Stimulated activated naive CD8-positive, alpha-beta T cell treated with anti-CD3 and anti-CD28 coated beads, Interleukin-15, amount 100 ng/mL, for 72 hours (primary cell): Measurements from ENCODE around the gene S100A1.
"Not testable (repeated sequence)": the region's sequence is repeated elsewhere in the genome, so short reads cannot be mapped to it uniquely, and the experiment has no call there.

ENCODE experiments used
- ATAC-seq: fragments of 150-1000 bp; cut with Tn5 transposase; 2 replicates; pipeline ENCODE4 v1.10.0; 2021; ENCODE audit warnings: mild to moderate bottlenecking, moderate library complexity
- DNase-seq, 2 donors: peaks; one replicate each; pipeline ENCODE4 v3.0.0; 2021 to 2022
- H3K27ac Mint-ChIP-seq, 2 donors: one replicate each; pipeline ENCODE4 v1.8.0; 2022; ENCODE audit warnings: mild to moderate bottlenecking in 2 of 2, mixed read lengths in 2 of 2, moderate library complexity in 2 of 2
- H3K27me3 Mint-ChIP-seq: one replicate; pipeline ENCODE4 v1.8.0; 2022; ENCODE audit warnings: mixed read lengths
- H3K4me1 Mint-ChIP-seq: one replicate; pipeline ENCODE4 v1.8.0; 2022; ENCODE audit warnings: mild to moderate bottlenecking, mixed read lengths
- H3K4me3 Mint-ChIP-seq, 2 donors: one replicate each; pipeline ENCODE4 v1.8.0; 2022; ENCODE audit warnings: mild to moderate bottlenecking in 2 of 2, mixed read lengths in 2 of 2, moderate library complexity in 1 of 2
- H3K9me3 Mint-ChIP-seq, 2 donors: one replicate each; pipeline ENCODE4 v1.8.0; 2022; ENCODE audit warnings: mixed read lengths in 2 of 2

Gene S100A1

DNA sequence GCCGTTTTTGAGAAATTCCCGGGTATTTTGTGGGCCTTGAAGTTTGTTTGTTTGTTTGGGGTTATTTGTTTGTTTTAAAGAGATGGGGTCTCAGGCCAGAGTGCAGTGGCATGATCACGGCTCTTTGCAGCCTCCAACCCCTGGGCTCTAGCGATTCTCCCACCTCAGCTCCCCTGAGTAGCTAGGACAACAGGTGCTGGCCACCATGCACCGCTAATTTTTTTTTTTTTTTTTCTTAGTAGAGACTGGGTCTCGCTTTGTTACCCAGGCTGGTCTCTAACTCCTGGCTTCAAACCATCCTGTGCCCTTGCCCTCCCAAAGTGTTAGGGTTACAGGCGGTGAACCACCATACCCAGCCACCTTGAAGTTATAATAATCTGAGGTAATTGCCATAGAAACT lies 7.6 kb downstream of the S100A1 start:
- no peak for DNase-seq
- Mint-ChIP-seq H3K27me3 (no peaks in the 10 kb centered on the region), H3K4me3 (peak overlapping the region; percentile 90 to 91), H3K27ac (peak overlapping the region; percentile 19 to 84), H3K4me1 (peaks cover 51% of the 10 kb centered on the region), H3K9me3 (no peaks in the 10 kb centered on the region)
- ATAC-seq = no peak

DNA sequence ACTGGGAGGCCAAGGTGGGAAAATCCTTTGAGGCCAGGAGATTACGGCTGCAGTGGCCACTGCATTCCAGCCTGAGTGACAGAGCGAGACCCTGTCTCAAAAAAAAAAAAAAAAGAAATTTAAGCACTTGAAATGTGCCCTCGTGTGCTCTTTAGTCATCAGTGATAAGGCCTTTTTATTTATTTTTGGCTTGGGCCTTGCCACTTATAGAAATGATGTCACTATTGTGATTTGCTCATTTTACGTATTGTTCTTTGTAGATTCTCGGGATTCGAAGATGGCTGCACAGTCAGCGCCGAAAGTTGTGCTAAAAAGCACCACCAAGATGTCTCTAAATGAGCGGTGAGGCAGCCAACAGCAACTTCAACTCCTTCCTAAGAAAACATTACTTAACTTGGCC lies 8.1 kb downstream of the S100A1 start:
- Mint-ChIP-seq H3K4me3 (peak overlapping the region; percentile 90 to 91), H3K27ac (no peak overlapping the region), H3K4me1 (peaks cover 51% of the 10 kb centered on the region), H3K9me3 (no peaks in the 10 kb centered on the region), H3K27me3 (no peaks in the 10 kb centered on the region)
- no peak for DNase-seq
- ATAC-seq = no peak

DNA sequence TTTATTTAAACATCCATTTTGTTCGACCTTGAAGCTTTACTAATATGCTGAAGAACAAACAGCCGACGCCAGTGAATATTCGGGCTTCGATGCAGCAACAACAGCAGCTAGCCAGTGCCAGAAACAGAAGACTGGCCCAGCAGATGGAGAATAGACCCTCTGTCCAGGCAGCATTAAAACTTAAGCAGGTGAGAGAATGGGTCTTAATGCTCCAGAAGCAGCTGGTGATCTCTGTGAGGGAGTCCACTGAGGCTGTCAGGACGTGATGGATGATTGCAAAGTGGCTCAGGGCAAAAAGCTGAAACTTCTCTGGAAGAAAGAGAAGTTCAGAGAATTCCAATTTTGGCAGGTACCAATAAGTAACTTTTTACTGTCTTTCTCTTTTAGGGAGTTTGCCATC lies 10.0 kb downstream of the S100A1 start:
- Mint-ChIP-seq H3K27me3 (no peaks in the 10 kb centered on the region), H3K9me3 (no peaks in the 10 kb centered on the region), H3K4me1 (peaks cover 46% of the 10 kb centered on the region), H3K27ac (peak overlapping the region; percentile 50 to 93), H3K4me3 (no peak overlapping the region)
- ATAC-seq (no peak), DNase-seq (no peak)

- ATAC-seq = no peak
- H3K4me3 Mint-ChIP-seq = no peak overlapping the region
- DNase-seq = no peak
- H3K27me3 Mint-ChIP-seq = no peaks in the 10 kb centered on the region
- H3K9me3 Mint-ChIP-seq = no peaks in the 10 kb centered on the region
- H3K27ac Mint-ChIP-seq = no peak overlapping the region
- peaks cover 51% of the 10 kb centered on the region for H3K4me1 Mint-ChIP-seq
Observed at GRCh38 chr1:153639280-153639679, 11.0 kb downstream of the S100A1 start.

- not testable (repeated sequence) for H3K27me3 Mint-ChIP-seq, DNase-seq, ATAC-seq, H3K9me3 Mint-ChIP-seq, H3K4me3 Mint-ChIP-seq
- H3K4me1 Mint-ChIP-seq = peaks cover 59% of the 10 kb centered on the region
- peak overlapping the region in 1 of 2 donors; percentile 5 for H3K27ac Mint-ChIP-seq
Observed at GRCh38 chr1:153640213-153640612, 12.0 kb downstream of the S100A1 start.

DNA sequence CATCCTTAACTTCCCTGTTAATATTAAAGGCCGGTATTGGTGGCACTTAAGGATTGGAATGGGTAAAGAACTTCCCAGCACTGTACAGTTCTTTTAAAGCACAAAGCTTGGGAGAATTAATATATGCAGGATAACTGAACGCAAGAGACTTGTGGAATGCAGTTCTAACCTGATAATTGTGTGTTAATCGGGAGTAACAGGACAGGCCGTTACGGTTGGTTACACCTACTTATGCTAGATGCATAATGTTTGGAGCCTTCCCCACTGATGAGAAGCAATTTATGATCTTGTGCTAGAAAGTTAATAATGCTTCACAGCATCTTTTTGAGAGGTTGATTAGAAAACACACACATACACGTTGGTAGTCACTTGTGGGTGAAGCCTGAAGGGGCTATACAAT lies 12.6 kb downstream of the S100A1 start:
- Mint-ChIP-seq H3K4me3 (no peak overlapping the region), H3K4me1 (peaks cover 60% of the 10 kb centered on the region)

GRCh38 chr1:153642161-153642560 lies 13.9 kb downstream of the S100A1 start:
- DNase-seq (no peak), ATAC-seq (no peak)
- Mint-ChIP-seq H3K27ac (peak overlapping the region in 1 of 2 donors; percentile 71), H3K27me3 (no peaks in the 10 kb centered on the region), H3K4me3 (no peak overlapping the region), H3K9me3 (no peaks in the 10 kb centered on the region), H3K4me1 (peaks cover 61% of the 10 kb centered on the region)

More for the DNA sequence above, 12.6 kb downstream of the S100A1 start:
- ATAC-seq = no peak
- Mint-ChIP-seq H3K27me3 (no peaks in the 10 kb centered on the region), H3K9me3 (no peaks in the 10 kb centered on the region), H3K27ac (peak overlapping the region in 1 of 2 donors; percentile 15)
- DNase-seq = no peak

- Mint-ChIP-seq H3K9me3 (no peaks in the 10 kb centered on the region), H3K4me3 (no peak overlapping the region), H3K27ac (peak overlapping the region in 1 of 2 donors; percentile 74), H3K4me1 (peaks cover 61% of the 10 kb centered on the region), H3K27me3 (no peaks in the 10 kb centered on the region)
- DNase-seq = no peak
- no peak for ATAC-seq
Observed at GRCh38 chr1:153643100-153643499, 14.9 kb downstream of the S100A1 start.

DNA sequence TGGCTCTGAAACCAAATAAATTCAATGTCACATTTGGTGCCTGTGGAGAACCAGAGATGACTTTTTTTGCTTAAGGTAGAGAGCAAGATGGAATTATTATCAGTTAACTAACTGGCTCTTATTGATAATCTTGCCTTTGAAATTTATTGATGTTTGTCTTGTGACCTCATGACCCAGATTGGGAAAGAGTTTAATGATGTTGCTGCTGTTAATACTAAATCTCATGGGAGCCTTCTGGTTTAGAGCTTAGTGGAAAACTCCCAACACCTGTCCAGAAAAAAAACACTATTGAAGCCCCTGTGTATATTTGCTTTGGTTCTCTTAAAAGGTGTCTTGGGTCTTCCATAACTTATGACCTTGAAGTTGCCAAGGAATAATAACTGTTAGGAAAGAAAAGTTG lies 15.6 kb downstream of the S100A1 start:
- Mint-ChIP-seq H3K4me1 (peaks cover 67% of the 10 kb centered on the region), H3K4me3 (no peak overlapping the region), H3K9me3 (no peaks in the 10 kb centered on the region), H3K27me3 (no peaks in the 10 kb centered on the region), H3K27ac (peak overlapping the region in 1 of 2 donors; percentile 16)
- ATAC-seq = no peak
- no peak for DNase-seq

DNA sequence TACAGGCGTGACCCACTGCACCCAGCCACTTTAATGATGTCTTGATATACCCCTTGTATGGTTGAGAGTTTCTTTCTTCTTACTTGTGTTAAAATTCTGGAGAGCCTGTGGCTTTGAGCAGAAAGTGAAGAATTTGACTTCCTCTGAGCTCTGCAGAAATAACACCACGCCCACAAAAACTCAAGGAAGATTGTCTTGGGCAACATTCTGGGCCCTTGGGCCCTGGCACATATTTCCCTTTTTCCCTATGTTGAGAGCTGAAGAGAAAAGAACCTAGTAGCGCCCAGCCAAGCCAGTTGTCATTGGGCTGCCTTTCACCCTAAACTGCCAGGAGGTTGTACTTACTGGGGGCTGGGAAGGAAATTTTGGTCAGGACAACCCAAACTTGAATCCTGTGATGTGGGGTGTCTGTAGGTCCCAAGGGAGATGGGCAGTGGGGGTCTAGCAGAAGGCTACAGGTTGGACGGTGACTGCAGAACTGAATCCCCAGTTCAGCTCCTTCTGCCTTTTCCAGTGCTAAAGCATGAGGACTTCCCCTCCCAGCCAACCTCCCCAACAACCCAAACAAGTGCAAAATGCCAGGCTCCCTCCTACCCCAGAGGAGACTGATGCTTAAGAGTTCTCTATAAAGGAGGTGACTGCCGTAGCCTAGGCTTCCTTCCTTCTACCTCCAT lies 18.6 kb downstream of the S100A1 start:
- no peak for DNase-seq
- Mint-ChIP-seq H3K27me3 (no peaks in the 10 kb centered on the region), H3K27ac (peak overlapping the region in 1 of 2 donors; percentile 93), H3K4me3 (no peak overlapping the region), H3K4me1 (peaks cover 75% of the 10 kb centered on the region), H3K9me3 (no peaks in the 10 kb centered on the region)
- ATAC-seq = no peak

DNA sequence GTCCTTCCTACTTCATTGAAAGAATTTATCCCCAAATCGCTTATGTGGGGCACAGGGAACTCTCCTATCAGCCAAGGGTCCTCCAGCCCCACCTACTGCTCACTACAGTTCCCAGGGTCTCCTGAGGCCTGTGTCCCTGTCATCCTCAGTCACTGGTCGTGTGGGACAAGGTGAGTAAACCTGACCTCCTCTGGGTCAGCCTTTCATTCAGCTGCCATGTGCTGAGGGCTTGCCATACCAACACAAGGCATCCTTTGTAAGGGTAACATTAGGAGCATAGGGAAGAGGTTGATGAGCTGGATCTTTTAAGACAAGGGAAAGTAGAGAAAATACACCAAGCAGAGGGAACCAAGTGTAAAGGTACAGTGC lies 19.1 kb downstream of the S100A1 start:
- H3K4me3 Mint-ChIP-seq = no peak overlapping the region
- no peaks in the 10 kb centered on the region for H3K9me3 Mint-ChIP-seq
- no peaks in the 10 kb centered on the region for H3K27me3 Mint-ChIP-seq
- ATAC-seq (no peak), DNase-seq (no peak)
- peaks cover 70% of the 10 kb centered on the region for H3K4me1 Mint-ChIP-seq
- H3K27ac Mint-ChIP-seq = peak overlapping the region in 1 of 2 donors; percentile 93

DNA sequence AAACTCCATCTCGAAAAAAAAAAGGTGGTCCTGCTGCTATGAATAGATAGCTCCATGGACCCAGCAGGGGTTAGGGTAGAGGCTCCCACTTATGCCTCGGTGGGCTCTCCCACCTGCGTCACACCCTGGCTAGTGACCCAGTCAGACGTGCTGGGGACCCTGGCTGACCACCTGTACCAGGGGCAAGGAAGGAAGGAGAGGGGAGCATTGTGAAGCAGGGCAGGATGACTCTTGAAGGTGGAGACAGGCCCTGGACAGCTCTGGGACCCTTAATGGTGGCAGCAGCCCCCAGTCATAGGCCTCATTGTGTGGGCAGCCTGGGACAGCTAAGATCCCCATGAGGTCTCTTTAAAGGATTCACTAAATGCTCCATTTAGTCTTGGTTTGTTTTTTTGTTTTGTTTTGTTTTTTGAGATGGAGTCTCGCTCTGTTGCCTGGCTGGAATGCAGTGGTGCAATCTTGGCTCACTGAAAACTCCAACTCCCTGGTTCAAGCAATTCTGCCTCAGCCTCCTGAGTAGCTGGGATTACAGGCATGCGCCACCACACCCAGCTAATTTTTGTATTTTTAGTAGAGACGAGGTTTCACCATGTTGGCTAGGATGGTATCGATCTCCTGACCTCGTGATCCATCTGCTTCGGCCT lies 19.9 kb downstream of the S100A1 start:
- H3K9me3 Mint-ChIP-seq = no peaks in the 10 kb centered on the region
- peaks cover 71% of the 10 kb centered on the region for H3K4me1 Mint-ChIP-seq
- peak; percentile 24 for ATAC-seq
- H3K4me3 Mint-ChIP-seq = no peak overlapping the region
- DNase-seq = no peak
- no peaks in the 10 kb centered on the region for H3K27me3 Mint-ChIP-seq
- peak overlapping the region in 1 of 2 donors; percentile 71 for H3K27ac Mint-ChIP-seq

DNA sequence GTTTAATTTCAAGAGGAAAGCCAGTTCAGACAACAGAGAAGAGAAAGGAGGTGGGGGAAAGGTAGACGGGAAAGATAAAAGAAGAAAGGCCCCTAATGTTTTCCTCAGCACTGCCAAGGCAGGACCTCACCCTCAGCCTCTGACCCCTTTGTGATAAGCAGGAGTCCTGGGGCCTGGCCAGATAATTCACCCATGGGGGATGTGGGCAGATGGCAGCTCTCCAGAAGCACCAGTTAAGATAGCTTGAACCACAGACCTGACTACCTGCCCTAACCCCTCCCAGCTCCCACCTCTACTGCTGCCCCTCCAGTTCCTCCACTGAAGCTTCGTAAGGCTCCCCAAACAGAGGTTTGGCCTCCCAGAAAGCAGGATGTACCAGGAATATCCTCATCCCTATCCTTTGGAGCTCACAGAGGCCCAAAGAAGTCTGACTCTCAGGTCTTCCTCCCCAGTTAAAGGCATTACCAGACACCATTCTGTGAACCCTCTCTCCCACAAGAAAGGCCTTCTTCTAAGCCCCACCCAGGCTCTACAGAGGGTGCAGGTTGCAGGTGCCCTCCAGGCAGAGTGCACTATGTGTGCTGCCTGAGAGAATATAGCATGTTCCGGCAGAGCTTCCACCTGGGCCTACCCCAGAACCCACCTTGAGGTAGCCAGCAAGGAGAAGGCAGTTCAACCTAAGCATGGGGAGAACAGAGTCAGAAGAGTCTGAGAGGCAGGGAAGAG lies 21.1 kb downstream of the S100A1 start:
- no peaks in the 10 kb centered on the region for H3K9me3 Mint-ChIP-seq
- H3K27me3 Mint-ChIP-seq = no peaks in the 10 kb centered on the region
- H3K4me1 Mint-ChIP-seq = peaks cover 59% of the 10 kb centered on the region
- H3K4me3 Mint-ChIP-seq = no peak overlapping the region
- ATAC-seq (peak; percentile 63), DNase-seq (no peak)
- H3K27ac Mint-ChIP-seq = peak overlapping the region; percentile 83 to 93

- ATAC-seq (peak; percentile 48), DNase-seq (no peak)
- H3K4me1 Mint-ChIP-seq = peaks cover 53% of the 10 kb centered on the region
- peak overlapping the region; percentile 17 to 93 for H3K27ac Mint-ChIP-seq
- no peaks in the 10 kb centered on the region for H3K9me3 Mint-ChIP-seq
- H3K4me3 Mint-ChIP-seq = no peak overlapping the region
- no peaks in the 10 kb centered on the region for H3K27me3 Mint-ChIP-seq
Observed at GRCh38 chr1:153649863-153650235, 21.6 kb downstream of the S100A1 start.

DNA sequence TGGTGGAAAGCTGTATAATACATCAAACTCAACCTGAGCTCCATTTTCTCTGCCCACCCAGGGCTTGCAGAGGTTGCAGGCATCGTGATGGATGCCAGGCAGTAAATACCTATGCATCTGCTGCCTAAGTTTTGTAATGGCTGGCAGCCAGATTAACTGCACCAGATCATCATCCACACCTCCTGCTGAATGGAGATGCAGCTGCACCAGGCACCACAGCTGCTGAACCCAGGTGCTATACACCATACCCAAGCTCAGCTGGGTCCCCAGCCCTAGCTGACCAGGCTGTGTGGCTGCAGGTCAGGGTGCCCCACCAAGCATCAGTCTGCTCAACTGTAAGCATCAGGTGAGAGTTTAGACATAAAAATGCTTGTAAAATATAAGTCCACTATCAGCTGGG lies 23.5 kb downstream of the S100A1 start:
- DNase-seq = no peak
- no peak overlapping the region for H3K4me3 Mint-ChIP-seq
- no peak for ATAC-seq
- H3K27me3 Mint-ChIP-seq = no peaks in the 10 kb centered on the region
- H3K9me3 Mint-ChIP-seq = no peaks in the 10 kb centered on the region
- H3K27ac Mint-ChIP-seq = no peak overlapping the region
- H3K4me1 Mint-ChIP-seq = peaks cover 36% of the 10 kb centered on the region
